IPS DF 19.7 (cell line): ENCODE measurements around the gene CREB5.
"Not testable (repeated sequence)": the region's sequence is repeated elsewhere in the genome, so short reads cannot be mapped to it uniquely, and the experiment has no call there.

ENCODE experiments used
- DNase-seq: peaks from one replicate; pipeline ENCODE4 v3.0.0-alpha.2; 2013; ENCODE audit warnings: low read depth, low spot score

CREB5 gene, protein sequence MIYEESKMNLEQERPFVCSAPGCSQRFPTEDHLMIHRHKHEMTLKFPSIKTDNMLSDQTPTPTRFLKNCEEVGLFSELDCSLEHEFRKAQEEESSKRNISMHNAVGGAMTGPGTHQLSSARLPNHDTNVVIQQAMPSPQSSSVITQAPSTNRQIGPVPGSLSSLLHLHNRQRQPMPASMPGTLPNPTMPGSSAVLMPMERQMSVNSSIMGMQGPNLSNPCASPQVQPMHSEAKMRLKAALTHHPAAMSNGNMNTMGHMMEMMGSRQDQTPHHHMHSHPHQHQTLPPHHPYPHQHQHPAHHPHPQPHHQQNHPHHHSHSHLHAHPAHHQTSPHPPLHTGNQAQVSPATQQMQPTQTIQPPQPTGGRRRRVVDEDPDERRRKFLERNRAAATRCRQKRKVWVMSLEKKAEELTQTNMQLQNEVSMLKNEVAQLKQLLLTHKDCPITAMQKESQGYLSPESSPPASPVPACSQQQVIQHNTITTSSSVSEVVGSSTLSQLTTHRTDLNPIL

DNA sequence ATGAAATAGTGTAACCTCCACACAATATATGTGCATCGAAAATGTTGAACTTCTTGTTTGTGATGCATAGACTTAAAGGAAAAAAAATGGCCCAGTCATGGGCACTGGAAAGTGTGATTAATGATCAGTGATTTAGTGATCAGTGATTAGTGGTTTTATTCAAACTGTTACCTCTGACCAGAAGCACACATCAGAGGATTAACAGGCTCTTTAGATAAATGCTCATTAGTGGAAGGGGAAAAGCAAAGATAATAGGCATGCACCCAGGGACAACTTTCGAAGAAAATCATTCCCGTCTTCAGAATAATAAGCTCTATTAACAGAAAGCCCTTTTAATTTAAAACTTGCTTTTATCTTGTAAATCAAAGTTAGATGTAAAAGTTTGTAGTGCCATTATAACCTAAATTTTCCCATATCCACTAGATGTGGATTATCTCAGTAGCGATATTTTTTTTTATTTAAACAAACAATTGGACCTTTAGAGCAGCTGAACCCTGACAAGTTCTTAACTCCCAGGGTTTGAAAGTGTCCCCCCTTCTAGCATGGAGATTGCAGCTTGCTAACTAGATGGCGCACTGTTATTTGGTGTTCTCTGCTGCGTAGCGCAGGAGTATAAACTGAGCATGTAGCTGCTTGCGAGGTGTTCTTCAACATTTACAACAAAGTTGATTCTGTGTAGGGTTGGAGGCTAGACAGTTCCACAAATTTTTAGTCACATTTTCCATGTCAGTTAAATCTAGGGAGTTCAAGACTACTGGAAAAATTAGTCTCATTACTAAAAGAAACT lies at the start of gene CREB5:
Gene CREB5, plus strand, starts transcription at position 643 of the 787 bp plus-strand sequence. CDS start 397 bp downstream, outside the sequence.
- DNase-seq, result no peak

DNA sequence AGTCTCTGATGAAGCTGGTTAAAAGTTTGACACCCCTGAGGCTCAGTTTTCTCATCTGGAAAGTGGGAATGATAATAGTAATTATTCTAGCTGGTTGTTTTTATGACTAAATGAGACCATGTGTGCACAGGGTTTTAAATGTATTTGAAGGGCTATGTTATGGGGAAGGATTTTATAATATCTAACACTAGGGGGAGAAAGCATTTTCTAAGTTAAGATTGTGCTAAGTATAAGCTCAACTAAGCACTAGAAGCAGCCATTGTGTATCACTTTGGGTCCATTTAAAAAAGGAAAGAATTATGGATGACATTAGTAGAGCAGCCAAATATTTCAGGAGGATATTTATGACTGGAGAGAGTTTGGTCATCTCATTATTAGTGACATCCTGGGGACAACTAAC lies 49.5 kb upstream of the CREB5 start:
- no peak for DNase-seq

DNA sequence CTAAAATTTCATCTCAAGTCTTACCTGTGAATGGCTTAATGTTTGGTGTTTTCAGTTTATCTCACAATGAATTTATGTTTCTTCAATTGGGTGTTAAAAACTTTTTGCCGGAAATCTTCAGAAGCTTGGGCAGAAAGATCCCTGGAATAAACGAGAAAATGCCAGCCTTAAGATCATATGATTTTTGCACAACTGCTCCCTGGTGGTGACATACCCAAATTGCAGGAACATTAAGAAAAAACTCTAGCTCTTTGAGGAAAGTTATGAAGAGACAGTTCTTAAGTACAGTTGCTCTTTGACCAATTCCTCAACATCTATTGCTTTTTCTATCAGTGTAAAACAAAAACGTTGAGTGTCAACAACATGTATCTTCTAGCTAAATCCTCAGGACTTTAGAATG lies 48.2 kb upstream of the CREB5 start:
- no peak for DNase-seq

DNA sequence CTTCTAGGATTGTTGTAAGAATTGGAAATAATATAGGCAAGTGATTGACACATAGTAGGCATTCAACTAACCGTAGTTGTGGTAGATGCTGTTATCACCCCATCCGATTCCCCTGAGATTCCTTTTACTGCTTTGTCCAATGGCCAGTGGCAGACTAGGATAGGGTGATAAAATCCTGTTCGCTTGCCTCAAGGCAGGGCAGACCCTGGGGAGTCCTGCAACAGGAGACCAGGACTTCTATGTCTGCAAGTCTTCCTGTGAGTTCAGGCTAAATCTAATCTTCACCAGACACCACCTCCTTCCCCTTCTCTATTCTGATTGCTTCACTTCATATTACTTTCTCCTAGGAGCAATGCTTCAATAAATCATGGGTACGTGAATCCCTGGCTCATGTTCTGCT lies 42.8 kb upstream of the CREB5 start:
- DNase-seq, result no peak

DNA sequence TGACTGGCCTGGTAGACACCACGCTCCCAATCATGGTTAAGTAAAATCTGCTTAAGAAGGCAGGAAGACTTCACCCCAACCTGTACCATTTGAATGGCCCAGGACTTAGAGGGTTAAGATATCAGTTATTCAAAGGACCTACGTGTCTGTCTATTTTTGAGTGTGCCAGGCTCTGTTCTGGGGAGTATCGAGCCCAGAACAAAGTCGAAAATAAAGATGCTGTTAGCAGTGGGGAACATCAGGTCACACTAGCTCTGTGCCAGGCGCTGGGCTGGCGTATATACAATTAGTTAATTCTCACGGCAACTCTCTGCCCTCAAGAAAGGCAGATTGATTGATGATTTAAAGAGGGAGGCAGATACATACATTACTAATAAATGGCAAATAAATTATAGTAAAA lies 40.5 kb upstream of the CREB5 start:
- no peak for DNase-seq

DNA sequence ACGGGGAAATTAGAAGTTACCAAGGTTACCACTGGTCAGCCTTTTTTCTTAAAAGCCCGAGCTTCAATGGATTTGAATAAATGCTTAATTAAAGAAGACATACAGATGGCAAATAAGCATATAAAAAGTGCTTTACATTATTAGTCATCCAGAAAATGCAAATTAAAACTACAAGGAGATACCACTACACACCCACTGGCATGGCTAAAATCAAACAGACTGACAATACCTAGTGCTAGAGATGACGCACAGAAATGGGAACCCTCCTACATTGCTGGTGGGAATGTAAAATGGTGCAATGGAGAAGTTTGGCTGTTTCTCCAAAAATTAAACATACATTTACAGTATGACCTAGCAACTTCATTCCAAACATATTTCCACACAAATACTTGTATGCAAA lies 38.3 kb upstream of the CREB5 start:
- DNase-seq, result no peak

DNA sequence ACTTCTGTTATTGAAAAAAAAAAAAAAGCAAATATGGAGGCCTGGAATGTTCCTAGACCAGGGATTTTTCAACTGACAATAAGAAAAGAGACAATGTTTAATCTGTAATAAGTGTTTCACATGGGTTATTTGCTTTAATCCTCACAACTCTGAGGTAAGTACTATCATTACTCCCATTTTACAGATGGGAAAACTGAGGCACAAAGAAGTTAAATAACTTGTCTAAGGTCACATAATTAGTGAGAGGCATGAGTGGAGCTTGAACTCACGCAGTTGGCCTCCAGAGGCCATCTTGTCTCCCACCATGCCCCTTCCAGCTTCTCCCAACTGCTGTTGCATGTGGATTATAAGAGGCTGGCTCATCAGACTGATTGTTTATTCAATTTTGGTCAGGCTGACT lies 36.6 kb upstream of the CREB5 start:
- no peak for DNase-seq

DNA sequence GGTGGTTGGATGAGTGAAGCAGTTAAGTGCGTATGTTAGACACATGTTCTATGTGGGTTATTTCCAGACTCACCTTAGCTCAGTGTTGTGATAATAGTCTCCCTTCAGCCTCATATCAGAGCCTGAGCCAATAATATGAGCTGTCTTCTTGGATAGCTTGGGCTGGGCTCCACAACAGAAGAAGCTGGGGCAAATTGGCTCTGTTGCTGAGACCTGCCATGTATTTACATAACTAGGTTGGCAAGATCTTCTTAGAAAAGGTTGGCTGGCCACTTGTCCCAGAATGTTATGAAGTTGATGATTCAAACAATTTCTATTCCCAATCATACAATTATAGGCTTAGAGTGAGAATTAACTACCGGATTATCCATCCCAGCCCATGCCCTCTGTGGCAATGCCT lies 35.7 kb upstream of the CREB5 start:
- no peak for DNase-seq

DNA sequence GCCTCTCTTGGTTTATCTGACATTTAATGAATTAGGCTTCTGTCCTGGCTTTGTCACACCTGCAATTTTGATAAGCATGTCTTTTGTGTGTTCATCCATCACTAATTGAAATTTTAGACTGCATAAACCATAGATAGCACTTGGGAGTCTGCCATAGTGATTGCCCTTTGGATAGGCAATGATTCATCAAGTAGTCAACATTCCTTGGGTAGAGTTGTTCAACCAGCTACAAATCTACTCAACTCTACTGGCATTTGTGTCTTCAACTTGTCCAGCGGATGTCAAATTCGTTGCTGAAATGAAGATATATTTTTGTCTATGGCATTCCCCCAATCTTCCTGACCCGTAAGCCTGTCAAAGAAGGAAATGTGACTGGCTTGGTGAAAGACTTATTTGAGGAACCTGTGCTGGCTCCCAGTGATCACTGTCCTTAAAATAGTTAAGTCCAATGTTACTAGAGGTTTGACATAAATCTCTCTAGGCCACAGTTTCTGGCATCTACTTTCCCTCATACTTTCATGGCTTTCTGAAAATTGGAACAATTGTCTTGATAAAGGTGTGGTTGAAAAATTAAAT lies 33.7 kb upstream of the CREB5 start:
- no peak for DNase-seq

DNA sequence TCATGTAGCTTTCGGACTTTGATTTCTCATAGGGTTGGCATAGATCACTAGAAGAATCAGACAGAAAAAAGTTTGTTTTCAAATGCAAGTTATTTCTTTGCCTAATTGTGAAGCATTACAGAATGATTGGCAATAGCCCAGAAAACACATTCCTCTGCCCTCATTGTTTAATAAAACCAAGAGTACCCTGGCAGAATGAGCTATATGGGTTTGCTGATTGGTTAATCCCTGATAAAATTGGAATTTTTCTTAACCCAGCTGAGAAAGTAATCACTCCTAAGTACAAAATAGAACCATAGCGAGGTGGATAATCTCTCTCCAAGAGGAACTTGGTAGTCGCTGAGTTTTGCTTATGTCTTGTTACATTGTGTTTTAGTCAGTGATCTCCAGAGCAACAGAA lies 30.9 kb upstream of the CREB5 start:
- no peak for DNase-seq

DNA sequence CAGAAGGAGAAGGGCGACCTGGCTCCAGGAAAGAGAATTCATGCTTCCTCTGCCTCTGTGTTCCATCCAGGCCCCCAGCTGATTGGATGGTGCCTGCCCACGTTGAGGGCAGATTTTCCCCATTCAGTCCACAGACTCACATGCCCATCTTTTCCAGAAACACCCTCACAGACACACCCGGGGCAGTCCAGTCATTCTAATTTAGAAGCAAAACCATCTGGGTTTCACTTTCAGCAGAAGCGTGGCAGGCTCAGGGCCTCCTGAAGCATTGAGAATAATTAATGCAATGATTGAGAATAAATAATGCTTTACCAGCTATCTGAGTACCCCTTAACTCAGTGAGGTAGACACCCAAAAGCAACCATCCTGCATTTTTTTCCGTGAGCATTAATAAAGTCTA lies 30.2 kb upstream of the CREB5 start:
- no peak for DNase-seq

DNA sequence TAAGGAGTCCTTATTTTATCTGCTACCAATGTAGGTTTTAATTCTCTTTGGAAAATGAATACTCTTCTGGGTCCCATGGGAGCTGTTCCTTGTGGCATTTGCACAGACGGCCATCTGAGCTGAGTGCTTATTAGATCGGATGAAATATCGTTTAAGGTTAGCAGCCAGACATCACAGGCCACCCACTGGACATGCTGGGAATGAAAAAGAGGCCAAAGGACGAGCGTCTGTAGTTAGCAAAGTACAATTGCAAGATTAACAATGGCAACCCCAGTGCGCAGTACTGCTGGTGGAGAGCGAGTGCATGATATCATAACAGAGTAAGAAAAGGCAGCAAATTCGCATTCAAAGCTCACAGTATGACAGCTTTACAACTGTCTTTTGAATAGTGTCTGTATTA lies 28.3 kb upstream of the CREB5 start:
- DNase-seq, result no peak

DNA sequence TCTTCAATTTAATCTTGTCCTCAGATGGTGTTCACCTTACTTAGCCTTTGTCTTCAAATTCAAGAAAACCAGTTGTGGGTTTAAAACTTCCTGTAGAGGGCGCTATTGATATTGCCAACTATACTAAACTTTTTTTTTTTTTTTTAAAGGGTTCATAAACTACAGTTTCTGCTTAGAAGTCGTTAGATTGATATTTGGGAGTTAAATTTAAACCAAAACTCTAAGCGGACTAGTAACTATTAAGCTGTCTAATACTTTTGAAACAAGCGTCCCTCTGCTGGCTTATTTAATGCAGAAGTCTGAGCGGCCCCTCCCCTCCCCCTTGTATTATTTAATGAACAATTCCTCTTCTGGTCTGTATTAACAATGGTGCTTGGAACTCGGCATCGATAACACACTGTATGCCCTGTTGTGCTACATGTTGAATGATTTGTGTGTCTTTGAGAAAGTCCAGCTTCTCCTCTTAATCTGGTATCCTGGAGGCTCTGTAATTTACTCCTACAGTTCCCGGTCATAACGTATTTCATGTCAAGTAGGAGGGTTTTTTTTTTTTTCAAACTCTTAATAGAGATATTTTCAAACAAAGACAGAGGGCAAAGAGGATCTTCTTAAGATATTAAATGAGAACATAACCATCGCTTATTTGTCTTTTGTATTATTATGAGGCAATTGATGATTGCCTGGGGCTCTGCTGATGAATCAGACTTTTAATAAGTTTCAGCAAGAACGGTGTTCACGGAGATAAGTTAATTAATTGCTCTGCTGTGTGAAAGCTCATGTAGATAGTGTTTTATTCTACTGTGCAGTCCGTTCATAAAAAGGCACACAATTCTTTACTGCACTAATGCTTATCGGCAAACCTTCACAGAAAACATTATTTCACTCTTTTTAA lies 22.6 kb upstream of the CREB5 start:
- no peak for DNase-seq

DNA sequence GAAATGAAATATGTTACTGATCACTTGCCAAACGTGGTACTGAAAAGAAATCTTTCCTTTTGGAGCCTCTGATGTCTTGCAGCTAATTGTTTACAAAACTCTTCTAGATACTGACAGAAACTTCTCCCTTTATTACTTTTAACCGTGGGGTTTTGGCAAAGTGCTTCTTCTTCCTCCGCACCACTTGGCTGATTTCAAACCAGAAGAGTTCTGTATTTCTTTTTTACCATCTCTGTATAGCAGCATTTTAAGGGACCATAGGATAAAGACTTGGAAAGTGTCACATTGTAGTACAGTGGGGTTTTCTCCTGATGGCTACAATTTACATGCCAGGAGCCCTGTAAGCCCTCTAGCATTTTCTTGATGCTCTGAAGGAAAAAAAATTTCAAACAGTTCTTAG lies 21.9 kb upstream of the CREB5 start:
- no peak for DNase-seq

DNA sequence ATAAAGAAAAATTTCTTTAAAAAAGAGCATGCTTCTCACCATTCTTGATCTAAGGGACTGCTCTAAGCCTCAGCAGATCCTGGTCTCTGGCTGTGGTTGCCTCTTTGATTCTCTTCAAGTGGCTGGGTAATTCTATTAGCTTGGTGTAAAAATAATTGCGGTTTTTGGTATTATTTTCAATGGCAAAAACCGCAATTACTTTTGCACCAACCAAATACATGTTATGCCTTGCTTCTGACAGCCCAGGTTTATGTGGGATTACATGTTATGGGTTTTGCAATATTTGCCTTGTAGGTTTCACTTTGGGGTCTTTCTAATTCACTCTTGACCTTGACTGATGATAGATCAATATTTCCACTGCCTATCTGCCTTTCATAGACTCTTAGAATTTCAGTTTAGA lies 20.0 kb upstream of the CREB5 start:
- DNase-seq, result no peak

DNA sequence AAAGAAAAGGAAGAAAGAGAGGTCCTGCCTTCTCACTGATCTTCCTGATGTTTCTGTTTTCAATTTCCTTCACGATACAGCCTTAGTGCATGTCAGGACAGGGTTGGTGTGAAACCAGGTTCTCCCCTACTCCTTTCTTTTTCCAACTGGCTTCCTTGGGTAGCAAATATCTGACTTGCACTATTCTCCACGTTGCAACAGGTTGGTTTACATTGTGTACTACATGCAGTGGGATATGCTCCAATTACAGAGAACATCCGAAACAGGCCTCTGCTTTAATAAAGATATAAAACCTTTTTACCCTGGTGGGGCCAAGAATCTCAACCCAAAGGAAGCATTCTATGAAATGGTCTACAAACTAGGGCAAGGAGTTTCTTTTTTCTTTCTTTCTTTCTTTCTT lies 16.9 kb upstream of the CREB5 start:
- no peak for DNase-seq

DNA sequence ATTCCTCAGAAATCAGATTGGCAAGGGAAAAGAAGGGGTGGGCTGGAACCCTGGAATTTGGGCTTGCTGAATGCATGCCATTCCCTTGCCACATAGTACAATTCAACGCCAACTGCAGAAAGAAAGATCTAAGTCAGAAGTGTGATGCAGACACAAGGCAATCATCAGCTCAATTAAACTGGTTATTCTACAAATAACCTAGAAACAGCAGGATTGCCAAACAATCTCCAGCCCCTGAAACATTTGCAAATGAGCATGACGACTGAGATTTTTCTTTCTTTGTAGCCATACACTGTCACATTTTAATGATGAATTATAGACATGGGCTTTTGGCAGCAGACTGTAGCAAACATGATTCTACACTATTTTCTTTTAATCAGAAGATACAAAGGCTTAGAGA lies 16.5 kb upstream of the CREB5 start:
- DNase-seq, result no peak

DNA sequence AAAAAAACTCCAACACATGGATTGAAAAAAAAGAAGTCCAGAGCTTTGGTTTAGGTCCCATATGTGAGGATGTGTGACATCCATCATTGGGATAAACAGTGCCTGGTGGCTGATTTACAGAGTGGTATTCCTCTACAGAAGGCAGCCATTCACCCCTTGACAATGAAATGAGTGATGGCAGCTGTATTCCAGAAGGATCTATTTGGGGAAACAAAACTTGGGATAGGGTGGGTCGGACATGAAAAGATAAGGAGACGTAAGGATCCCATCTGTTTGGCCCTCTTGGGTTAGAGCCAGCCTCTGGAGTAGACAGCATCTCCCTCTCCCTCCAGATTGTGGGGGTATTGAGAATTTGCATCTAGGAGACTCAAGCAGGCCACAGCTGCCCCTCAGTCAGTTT lies 15.2 kb upstream of the CREB5 start:
- no peak for DNase-seq

DNA sequence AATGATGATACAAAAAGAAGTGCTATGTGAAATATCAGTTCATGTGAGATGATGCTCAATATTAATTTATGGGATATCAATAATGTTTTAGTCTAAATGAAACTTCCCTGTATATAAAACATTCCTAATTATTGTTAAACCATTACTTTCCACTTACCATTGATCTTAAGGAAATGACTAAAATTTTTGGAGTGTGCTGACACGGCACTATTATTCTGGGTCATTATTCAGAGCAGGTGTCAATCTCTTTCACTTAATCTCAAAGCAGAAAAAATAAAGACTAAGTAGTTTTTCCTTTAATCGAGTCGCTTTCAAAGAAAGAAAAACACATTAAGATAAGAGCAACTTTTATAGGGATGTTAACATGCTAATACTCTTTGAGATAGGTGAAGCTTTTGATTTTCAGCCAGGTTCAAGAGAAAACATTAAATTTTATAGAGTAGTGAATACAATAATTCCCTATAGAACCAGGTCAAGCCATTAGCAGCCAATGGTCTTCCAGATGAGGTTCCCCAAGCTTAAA lies 11.4 kb upstream of the CREB5 start:
- no peak for DNase-seq

DNA sequence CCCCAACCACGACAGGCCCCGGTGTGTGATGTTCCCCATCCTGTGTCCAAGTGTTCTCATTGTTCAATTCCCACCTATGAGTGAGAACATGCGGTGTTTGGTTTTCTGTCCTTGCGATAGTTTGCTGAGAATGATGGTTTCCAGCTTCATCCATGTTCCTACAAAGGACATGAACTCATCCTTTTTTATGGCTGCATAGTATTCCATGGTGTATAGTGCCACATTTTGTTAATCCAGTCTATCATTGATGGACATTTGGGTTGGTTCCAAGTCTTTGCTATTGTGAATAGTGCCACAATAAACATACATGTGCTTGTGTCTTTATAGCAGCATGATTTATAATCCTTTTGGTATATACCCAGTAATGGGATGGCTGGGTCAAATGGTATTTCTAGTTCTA lies 10.8 kb upstream of the CREB5 start:
- DNase-seq, result not testable (repeated sequence)

DNA sequence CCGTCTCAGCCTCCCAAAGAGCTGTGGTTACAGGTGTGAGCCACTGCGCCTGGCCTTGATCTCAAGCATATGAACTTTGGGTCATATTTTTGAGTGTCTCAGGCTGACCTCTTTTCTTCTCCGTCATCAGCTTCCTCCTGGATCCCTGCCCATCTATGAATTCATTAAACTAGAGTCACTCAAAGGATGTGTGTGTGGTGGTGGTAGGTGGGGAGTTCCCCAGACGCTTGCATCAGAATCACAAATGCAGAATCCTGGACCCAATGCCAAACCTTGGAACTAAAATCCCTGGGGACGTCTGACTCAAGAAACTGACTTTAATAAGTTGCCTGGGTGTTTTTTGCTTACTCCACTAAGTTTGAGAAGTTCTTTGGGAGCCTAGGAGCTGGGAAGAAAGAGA lies 6.7 kb upstream of the CREB5 start:
- no peak for DNase-seq
